Neural cell (in vitro differentiated cells): Measurements from ENCODE around the gene IRF2BP2.

ENCODE experiments used
- EP300 ChIP-seq: fragments of 450-650 bp; conservative IDR thresholded peaks from 2 replicates; pipeline ENCODE4 v1.6.1; 2014; ENCODE audit warnings: antibody characterized with exemption, mild to moderate bottlenecking, moderate library complexity; ENCODE audit not compliant: poor library complexity, severe bottlenecking
- POLR2AphosphoS5 ChIP-seq: IDR thresholded peaks from 2 replicates; pipeline ENCODE4 v1.6.1; 2012

DNA sequence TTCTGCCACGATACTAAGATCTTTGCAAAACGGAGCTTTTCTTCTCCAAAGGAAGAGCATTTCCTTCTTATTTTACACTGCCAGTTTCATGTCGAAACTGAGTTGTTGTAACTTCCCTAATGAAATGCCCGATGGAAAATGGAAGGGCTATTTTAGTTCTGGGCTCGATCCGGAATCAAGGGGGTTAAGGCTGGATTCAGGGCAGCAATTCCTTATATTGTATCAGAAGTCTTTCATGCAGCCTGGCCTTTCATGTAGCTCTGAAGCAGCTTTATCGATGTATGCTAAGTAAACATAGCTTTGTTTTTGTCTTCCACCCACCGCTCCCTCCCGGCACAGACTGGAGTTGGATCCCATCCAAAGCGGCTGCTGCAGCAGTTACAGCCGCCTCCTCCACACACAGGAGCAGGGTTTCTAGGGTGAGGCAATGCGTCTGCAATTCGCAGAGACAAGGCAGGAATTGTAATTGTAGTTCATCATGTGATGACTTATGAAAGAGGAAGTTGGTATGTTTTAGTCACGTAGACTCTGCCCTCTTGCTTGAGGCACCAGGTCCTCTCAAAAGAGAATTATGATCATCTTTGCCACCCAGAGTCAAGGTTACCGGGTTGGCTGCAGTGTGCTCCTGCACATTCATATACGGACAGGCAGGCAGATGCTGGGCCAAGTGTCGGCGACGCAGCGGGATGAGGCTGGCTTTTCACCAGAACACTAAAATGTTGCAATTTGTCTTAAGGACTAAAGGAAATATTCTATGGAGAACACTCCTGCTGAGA is 2.6 kb upstream of the IRF2BP2 start:
- TF ChIP-seq EP300 (no peak), POLR2AphosphoS5 (peak; percentile 76)
